Liver (tissue), 9 donors: ENCODE data around the gene ACTC1. TPM values are rescaled to one million over a fixed set of nuclear protein-coding genes. Genes with fewer than 3 reads are reported as not detected.
A peak's percentile ranks its signal among the peaks of the same experiment; 100 is the strongest.

Experiments
- DNase-seq: peaks from one replicate; pipeline ENCODE4 v3.0.0-alpha.2; 2017; ENCODE audit warnings: low spot score
- H3K27ac ChIP-seq, 2 donors: one replicate each; pipeline ENCODE4 v1.7.0; 2013; ENCODE audit warnings: inconsistent platforms in 2 of 2, low read length in 2 of 2, control low read depth in 1 of 2, low read depth in 1 of 2, mild to moderate bottlenecking in 1 of 2
- H3K27me3 ChIP-seq, 4 donors: one replicate each; pipeline versions ENCODE4 v1.6.1 to v1.7.0; 2013; ENCODE audit warnings: low read length in 3 of 4, inconsistent platforms in 1 of 4, mild to moderate bottlenecking in 1 of 4, moderate library complexity in 1 of 4; ENCODE audit not compliant: control insufficient read depth in 4 of 4, insufficient read depth in 4 of 4
- H3K36me3 ChIP-seq, 4 donors: one replicate each; pipeline versions ENCODE4 v1.6.1 to v1.7.0; 2013; ENCODE audit warnings: low read length in 3 of 4, mild to moderate bottlenecking in 3 of 4, low read depth in 1 of 4, moderate library complexity in 1 of 4; ENCODE audit not compliant: control insufficient read depth in 4 of 4, insufficient read depth in 3 of 4
- H3K4me1 ChIP-seq, 4 donors: one replicate each; pipeline versions ENCODE4 v1.6.1 to v1.7.0; 2013; ENCODE audit warnings: low read length in 3 of 4, mild to moderate bottlenecking in 3 of 4, moderate library complexity in 1 of 4; ENCODE audit not compliant: control insufficient read depth in 4 of 4, insufficient read depth in 4 of 4
- H3K4me3 ChIP-seq, 3 donors: one replicate each; pipeline versions ENCODE4 v1.6.1 to v1.7.0; 2013; ENCODE audit warnings: low read length in 3 of 3, control low read depth in 1 of 3, low read depth in 1 of 3, mild to moderate bottlenecking in 1 of 3
- H3K9ac ChIP-seq, 2 donors: one replicate each; pipeline ENCODE4 v1.7.0; 2013; ENCODE audit warnings: low read length in 2 of 2, mild to moderate bottlenecking in 2 of 2, moderate library complexity in 2 of 2, control low read depth in 1 of 2, low read depth in 1 of 2
- H3K9me3 ChIP-seq, 4 donors: one replicate each; pipeline versions ENCODE4 v1.6.1 to v1.7.0; 2013; ENCODE audit warnings: low read length in 3 of 4; ENCODE audit not compliant: control insufficient read depth in 4 of 4
- FOXA2 ChIP-seq: IDR thresholded peaks from 2 replicates; pipeline ENCODE4 v1.6.1; 2016; ENCODE audit warnings: antibody characterized with exemption
- GABPA ChIP-seq, 2 donors: IDR thresholded peaks in 1 of 2; conservative IDR thresholded peaks in 1 of 2; 2 replicates each; pipeline ENCODE4 v1.6.1; 2016; ENCODE audit warnings: antibody characterized with exemption in 2 of 2, mild to moderate bottlenecking in 1 of 2, moderate library complexity in 1 of 2
- HNF4A ChIP-seq, 2 donors: conservative IDR thresholded peaks; 2 replicates each; pipeline ENCODE4 v1.6.1; 2016; ENCODE audit warnings: antibody characterized with exemption in 2 of 2, mild to moderate bottlenecking in 2 of 2
- JUND ChIP-seq, 2 donors: IDR thresholded peaks; 2 replicates each; pipeline ENCODE4 v1.6.1; 2016; ENCODE audit warnings: antibody characterized with exemption in 2 of 2
- NR2F2 ChIP-seq: IDR thresholded peaks from 2 replicates; pipeline ENCODE4 v1.6.1; 2016; ENCODE audit warnings: antibody characterized with exemption
- RAD21 ChIP-seq, 2 donors: IDR thresholded peaks; 2 replicates each; pipeline ENCODE4 v1.6.1; 2016; ENCODE audit warnings: antibody characterized with exemption in 2 of 2, mild to moderate bottlenecking in 2 of 2
- RXRA ChIP-seq, 2 donors: IDR thresholded peaks; 2 replicates each; pipeline ENCODE4 v1.6.1; 2017 to 2018; ENCODE audit warnings: antibody characterized with exemption in 2 of 2, mild to moderate bottlenecking in 1 of 2
- TAF1 ChIP-seq: conservative IDR thresholded peaks from 2 replicates; pipeline ENCODE4 v1.6.1; 2016; ENCODE audit warnings: antibody characterized with exemption, mild to moderate bottlenecking
- YY1 ChIP-seq: IDR thresholded peaks from 2 replicates; pipeline ENCODE4 v1.6.1; 2016; ENCODE audit warnings: antibody characterized with exemption, mild to moderate bottlenecking
- WGBS: extraction: QIAGEN DNeasy Blood & Tissue Kit; methylation state at CpG from one replicate; pipeline ENCODE4 v1.1.7; 2013; 5-methylcytosine and 5-hydroxymethylcytosine counted together
- polyA plus RNA-seq, 2 donors: library from polyadenylated mRNA; stranded (reverse) in 1 of 2; unstranded in 1 of 2; fragments of 200-250 nt in 1 of 2; fragments of >200 nt in 1 of 2; fragmentation: Nextera tagmentation in 1 of 2; extraction: Ambion mirVana in 1 of 2; gene quantifications; one replicate each; pipeline versions ENCODE4 v1.2.1 to v1.2.3, GENCODE V29; 2013 to 2015
- total RNA-seq, 2 donors: library from RNA; depleted of rRNA; stranded (reverse); fragments of >200 nt; gene quantifications; one replicate each; pipeline ENCODE4 v1.2.3, GENCODE V29; 2014
- TF ChIP-seq, protein P1 (sequence below): IDR thresholded peaks from 2 replicates; pipeline ENCODE4 v1.6.1; 2016; ENCODE audit warnings: antibody characterized with exemption
- TF ChIP-seq, protein P2 (sequence below): IDR thresholded peaks from 2 replicates; pipeline ENCODE4 v1.6.1; 2016; ENCODE audit warnings: antibody characterized with exemption
- TF ChIP-seq, protein P3 (sequence below): fragments of 150-350 bp; IDR thresholded peaks from 2 replicates; pipeline ENCODE4 v1.5.1; 2017; ENCODE audit warnings: improper control_type of control experiment, low read depth, low read length; ENCODE audit not compliant: missing input control
- TF ChIP-seq, protein P4 (sequence below): IDR thresholded peaks from 2 replicates; pipeline ENCODE4 v1.6.1; 2016; ENCODE audit warnings: antibody characterized with exemption, mild to moderate bottlenecking
- donor health status: healthy.
- donor health status: healthy.
- donor health status: healthy.
- donor health status: healthy.
- donor health status: healthy.

ACTC1 gene
- total RNA-seq (under 1 TPM in 1 of 2 donors, not detected in 1; 0.08 TPM), polyA plus RNA-seq (under 1 TPM in 1 of 2 donors, not detected in 1; 0.89 TPM)

GRCh38 chr15:34795267-34796081, at the start of gene ACTC1:
Gene ACTC1 (minus strand): TSS chr15:34795549. CDS start chr15:34794808, 741 bp downstream.
- Histone ChIP-seq H3K4me3 (peak within 1 kb of the TSS in 1 of 3 donors; percentile 14), H3K9ac (no peak within 1 kb of the TSS), H3K27me3 (peaks cover 0 to 6% (median 2%) of the 10 kb centered on the region in 4 donors), H3K9me3 (no peaks in the 10 kb centered on the region), H3K36me3 (no peaks in the 10 kb centered on the region), H3K27ac (no peak within 1 kb of the TSS), H3K4me1 (peaks cover 0 to 4% (median 2%) of the 10 kb centered on the region in 4 donors)
- no peak for DNase-seq
- TF ChIP-seq, protein P1, sequence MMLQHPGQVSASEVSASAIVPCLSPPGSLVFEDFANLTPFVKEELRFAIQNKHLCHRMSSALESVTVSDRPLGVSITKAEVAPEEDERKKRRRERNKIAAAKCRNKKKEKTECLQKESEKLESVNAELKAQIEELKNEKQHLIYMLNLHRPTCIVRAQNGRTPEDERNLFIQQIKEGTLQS = no peak
- TF ChIP-seq, protein P2, sequence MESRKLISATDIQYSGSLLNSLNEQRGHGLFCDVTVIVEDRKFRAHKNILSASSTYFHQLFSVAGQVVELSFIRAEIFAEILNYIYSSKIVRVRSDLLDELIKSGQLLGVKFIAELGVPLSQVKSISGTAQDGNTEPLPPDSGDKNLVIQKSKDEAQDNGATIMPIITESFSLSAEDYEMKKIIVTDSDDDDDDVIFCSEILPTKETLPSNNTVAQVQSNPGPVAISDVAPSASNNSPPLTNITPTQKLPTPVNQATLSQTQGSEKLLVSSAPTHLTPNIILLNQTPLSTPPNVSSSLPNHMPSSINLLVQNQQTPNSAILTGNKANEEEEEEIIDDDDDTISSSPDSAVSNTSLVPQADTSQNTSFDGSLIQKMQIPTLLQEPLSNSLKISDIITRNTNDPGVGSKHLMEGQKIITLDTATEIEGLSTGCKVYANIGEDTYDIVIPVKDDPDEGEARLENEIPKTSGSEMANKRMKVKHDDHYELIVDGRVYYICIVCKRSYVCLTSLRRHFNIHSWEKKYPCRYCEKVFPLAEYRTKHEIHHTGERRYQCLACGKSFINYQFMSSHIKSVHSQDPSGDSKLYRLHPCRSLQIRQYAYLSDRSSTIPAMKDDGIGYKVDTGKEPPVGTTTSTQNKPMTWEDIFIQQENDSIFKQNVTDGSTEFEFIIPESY = no peak
- TF ChIP-seq YY1 (no peak), JUND (IDR thresholded peaks at IDR 0.05) (no peak), GABPA (IDR thresholded peaks at IDR 0.05 in 1 of 2, conservative IDR thresholded peaks at IDR 0.05 in 1 of 2) (no peak)
- TF ChIP-seq, protein P3, sequence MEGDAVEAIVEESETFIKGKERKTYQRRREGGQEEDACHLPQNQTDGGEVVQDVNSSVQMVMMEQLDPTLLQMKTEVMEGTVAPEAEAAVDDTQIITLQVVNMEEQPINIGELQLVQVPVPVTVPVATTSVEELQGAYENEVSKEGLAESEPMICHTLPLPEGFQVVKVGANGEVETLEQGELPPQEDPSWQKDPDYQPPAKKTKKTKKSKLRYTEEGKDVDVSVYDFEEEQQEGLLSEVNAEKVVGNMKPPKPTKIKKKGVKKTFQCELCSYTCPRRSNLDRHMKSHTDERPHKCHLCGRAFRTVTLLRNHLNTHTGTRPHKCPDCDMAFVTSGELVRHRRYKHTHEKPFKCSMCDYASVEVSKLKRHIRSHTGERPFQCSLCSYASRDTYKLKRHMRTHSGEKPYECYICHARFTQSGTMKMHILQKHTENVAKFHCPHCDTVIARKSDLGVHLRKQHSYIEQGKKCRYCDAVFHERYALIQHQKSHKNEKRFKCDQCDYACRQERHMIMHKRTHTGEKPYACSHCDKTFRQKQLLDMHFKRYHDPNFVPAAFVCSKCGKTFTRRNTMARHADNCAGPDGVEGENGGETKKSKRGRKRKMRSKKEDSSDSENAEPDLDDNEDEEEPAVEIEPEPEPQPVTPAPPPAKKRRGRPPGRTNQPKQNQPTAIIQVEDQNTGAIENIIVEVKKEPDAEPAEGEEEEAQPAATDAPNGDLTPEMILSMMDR = no peak
- 13% methylated on average over 44 of the region's 44 CpGs for WGBS

- Histone ChIP-seq H3K9ac (no peak overlapping the region), H3K4me3 (no peak overlapping the region)
- TF ChIP-seq JUND (IDR thresholded peaks at IDR 0.05) (no peak), RXRA (IDR thresholded peaks at IDR 0.05) (no peak), NR2F2 (no peak), HNF4A (conservative IDR thresholded peaks at IDR 0.05) (no peak), TAF1 (no peak), GABPA (IDR thresholded peaks at IDR 0.05 in 1 of 2, conservative IDR thresholded peaks at IDR 0.05 in 1 of 2) (no peak), RAD21 (IDR thresholded peaks at IDR 0.05) (no peak), FOXA2 (no peak)
- TF ChIP-seq, protein P4, sequence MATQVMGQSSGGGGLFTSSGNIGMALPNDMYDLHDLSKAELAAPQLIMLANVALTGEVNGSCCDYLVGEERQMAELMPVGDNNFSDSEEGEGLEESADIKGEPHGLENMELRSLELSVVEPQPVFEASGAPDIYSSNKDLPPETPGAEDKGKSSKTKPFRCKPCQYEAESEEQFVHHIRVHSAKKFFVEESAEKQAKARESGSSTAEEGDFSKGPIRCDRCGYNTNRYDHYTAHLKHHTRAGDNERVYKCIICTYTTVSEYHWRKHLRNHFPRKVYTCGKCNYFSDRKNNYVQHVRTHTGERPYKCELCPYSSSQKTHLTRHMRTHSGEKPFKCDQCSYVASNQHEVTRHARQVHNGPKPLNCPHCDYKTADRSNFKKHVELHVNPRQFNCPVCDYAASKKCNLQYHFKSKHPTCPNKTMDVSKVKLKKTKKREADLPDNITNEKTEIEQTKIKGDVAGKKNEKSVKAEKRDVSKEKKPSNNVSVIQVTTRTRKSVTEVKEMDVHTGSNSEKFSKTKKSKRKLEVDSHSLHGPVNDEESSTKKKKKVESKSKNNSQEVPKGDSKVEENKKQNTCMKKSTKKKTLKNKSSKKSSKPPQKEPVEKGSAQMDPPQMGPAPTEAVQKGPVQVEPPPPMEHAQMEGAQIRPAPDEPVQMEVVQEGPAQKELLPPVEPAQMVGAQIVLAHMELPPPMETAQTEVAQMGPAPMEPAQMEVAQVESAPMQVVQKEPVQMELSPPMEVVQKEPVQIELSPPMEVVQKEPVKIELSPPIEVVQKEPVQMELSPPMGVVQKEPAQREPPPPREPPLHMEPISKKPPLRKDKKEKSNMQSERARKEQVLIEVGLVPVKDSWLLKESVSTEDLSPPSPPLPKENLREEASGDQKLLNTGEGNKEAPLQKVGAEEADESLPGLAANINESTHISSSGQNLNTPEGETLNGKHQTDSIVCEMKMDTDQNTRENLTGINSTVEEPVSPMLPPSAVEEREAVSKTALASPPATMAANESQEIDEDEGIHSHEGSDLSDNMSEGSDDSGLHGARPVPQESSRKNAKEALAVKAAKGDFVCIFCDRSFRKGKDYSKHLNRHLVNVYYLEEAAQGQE = no peak
- TF ChIP-seq, protein P3 = no peak
These were observed 45.9 kb upstream of the ACTC1 start for GRCh38 chr15:34841262-34841725.

More at GRCh38 chr15:34841262-34841725, 45.9 kb upstream of the ACTC1 start:
- Histone ChIP-seq H3K36me3 (no peaks in the 10 kb centered on the region), H3K27me3 (no peaks in the 10 kb centered on the region), H3K27ac (no peak overlapping the region), H3K4me1 (no peaks in the 10 kb centered on the region), H3K9me3 (no peaks in the 10 kb centered on the region)
- DNase-seq = no peak
